GM21423 (cell line): ENCODE data around the gene TUFT1.
A peak's percentile ranks its signal among the peaks of the same experiment; 100 is the strongest.

Source experiments
- ATAC-seq: cut with Tn5 transposase; IDR thresholded peaks from one replicate; pipeline ENCODE4 v1.9.1; 2021; ENCODE audit warnings: mild to moderate bottlenecking, moderate library complexity; ENCODE audit not compliant: unreplicated experiment

TUFT1 gene

GRCh38 chr1:151536499-151536898 is 3.6 kb upstream of the TUFT1 start:
- ATAC-seq, result no peak

GRCh38 chr1:151537112-151537511 is 3.0 kb upstream of the TUFT1 start:
- no peak for ATAC-seq

- ATAC-seq, result peak; percentile 42
Observed at GRCh38 chr1:151539321-151540020, 638 bp upstream of the TUFT1 start.

GRCh38 chr1:151540982-151541377 is 871 bp downstream of the TUFT1 start:
- ATAC-seq, result no peak

- ATAC-seq, result no peak
Observed at GRCh38 chr1:151541752-151542151, 1.6 kb downstream of the TUFT1 start.

- ATAC-seq, result no peak
Observed at GRCh38 chr1:151542710-151543129, 2.6 kb downstream of the TUFT1 start.

GRCh38 chr1:151545542-151545941 is 5.4 kb downstream of the TUFT1 start:
- ATAC-seq, result no peak

- no peak for ATAC-seq
Observed at GRCh38 chr1:151546011-151546925, 6.2 kb downstream of the TUFT1 start.

- no peak for ATAC-seq
Observed at GRCh38 chr1:151547119-151547899, 7.2 kb downstream of the TUFT1 start.

- no peak for ATAC-seq
Observed at GRCh38 chr1:151547900-151548230, 7.8 kb downstream of the TUFT1 start.

GRCh38 chr1:151549199-151549598 is 9.1 kb downstream of the TUFT1 start:
- no peak for ATAC-seq

- ATAC-seq, result no peak
Observed at GRCh38 chr1:151553659-151554058, 13.6 kb downstream of the TUFT1 start.

GRCh38 chr1:151556052-151556451 is 15.9 kb downstream of the TUFT1 start:
- no peak for ATAC-seq

- ATAC-seq, result no peak
Observed at GRCh38 chr1:151562661-151563060, 22.6 kb downstream of the TUFT1 start.

- no peak for ATAC-seq
Observed at GRCh38 chr1:151563376-151563775, 23.3 kb downstream of the TUFT1 start.

- no peak for ATAC-seq
Observed at GRCh38 chr1:151565502-151566189, 25.5 kb downstream of the TUFT1 start.

GRCh38 chr1:151568626-151569088 is 28.5 kb downstream of the TUFT1 start:
- no peak for ATAC-seq

- ATAC-seq, result no peak
Observed at GRCh38 chr1:151570819-151571218, 30.7 kb downstream of the TUFT1 start.

GRCh38 chr1:151574575-151575529 is 34.7 kb downstream of the TUFT1 start:
- ATAC-seq, result no peak

- ATAC-seq, result no peak
Observed at GRCh38 chr1:151577173-151577572, 37.1 kb downstream of the TUFT1 start.
